Sigmoid colon (tissue), 7 donors: ENCODE results near the gene SEZ6L2. TPM values are rescaled to one million over a fixed set of nuclear protein-coding genes. Genes with fewer than 3 reads are reported as not detected.

ENCODE experiments used
- polyA plus RNA-seq, 3 donors: library from polyadenylated mRNA; stranded (reverse); fragments of 200-250 nt; gene quantifications; one replicate each; pipeline ENCODE4 v1.2.3, GENCODE V29; 2013
- total RNA-seq, 4 donors: library from RNA; depleted of rRNA; stranded (reverse); fragments of >200 nt; gene quantifications; one replicate each; pipeline ENCODE4 v1.1.0, GENCODE V29; 2016
- donor health status: healthy with polysubstance abuse.
- donor health status: Bipolar disorder and iron deficiency.
- donor health status: healthy.

The SEZ6L2 gene
- total and polyA plus RNA-seq, 7 donors: 0.60 to 9.1 (median 1.6) TPM

Other genes starting within 250 kb of the SEZ6L2 start
- 1 to 10 TPM in 2 of 4 donors, under 1 TPM in 2; 0.28 to 1.6 (median 0.94) TPM for gene SPN, start 236.3 kb downstream of the SEZ6L2 start, total RNA-seq
- gene SPN, start 236.3 kb downstream of the SEZ6L2 start, polyA plus RNA-seq: 10 to 100 TPM in 1 of 3 donors, 1 to 10 TPM in 1, under 1 TPM in 1; 0.60 to 13.3 (median 6.7) TPM
- 10 to 100 TPM in 2 of 4 donors, 1 to 10 TPM in 2; 4.3 to 11.1 (median 7.4) TPM for gene QPRT, start 220.4 kb downstream of the SEZ6L2 start, total RNA-seq
- 10 to 100 TPM; 22.2 to 40.5 (median 34.7) TPM for gene QPRT, start 220.4 kb downstream of the SEZ6L2 start, polyA plus RNA-seq
- 1 to 10 TPM in 2 of 4 donors, under 1 TPM in 2; 0.82 to 2.5 (median 1.0) TPM for gene C16orf54, start 153.6 kb downstream of the SEZ6L2 start, total RNA-seq
- 10 to 100 TPM in 1 of 3 donors, under 1 TPM in 1, not detected in 1; 0.46 to 10.1 TPM for gene C16orf54, start 153.6 kb downstream of the SEZ6L2 start, polyA plus RNA-seq
- gene ZG16, start 121.3 kb downstream of the SEZ6L2 start, total RNA-seq: 1 to 10 TPM in 1 of 4 donors, not detected in 3; 1.4 TPM
- gene ZG16, start 121.3 kb downstream of the SEZ6L2 start, polyA plus RNA-seq: 1,000 to 10,000 TPM in 1 of 3 donors, 100 to 1,000 TPM in 2; 237 to 1,249 (median 770) TPM
- 10 to 100 TPM; 11.5 to 16.1 (median 13.7) TPM for gene KIF22, start 108.8 kb downstream of the SEZ6L2 start, total RNA-seq
- gene KIF22, start 108.8 kb downstream of the SEZ6L2 start, polyA plus RNA-seq: 10 to 100 TPM; 28.0 to 71.5 (median 31.2) TPM
- 100 to 1,000 TPM in 1 of 4 donors, 10 to 100 TPM in 3; 59.6 to 102 (median 67.2) TPM for gene MAZ, start 93.0 kb downstream of the SEZ6L2 start, total RNA-seq
- gene MAZ, start 93.0 kb downstream of the SEZ6L2 start, polyA plus RNA-seq: 100 to 1,000 TPM; 137 to 226 (median 192) TPM
- gene PRRT2, start 87.4 kb downstream of the SEZ6L2 start, total RNA-seq: 10 to 100 TPM in 2 of 4 donors, 1 to 10 TPM in 2; 5.4 to 22.7 (median 9.6) TPM
- 1 to 10 TPM in 1 of 3 donors, under 1 TPM in 1, not detected in 1; 0.69 to 2.2 TPM for gene PRRT2, start 87.4 kb downstream of the SEZ6L2 start, polyA plus RNA-seq
- gene PAGR1, start 83.4 kb downstream of the SEZ6L2 start, total RNA-seq: 10 to 100 TPM; 18.5 to 29.9 (median 25.7) TPM
- gene PAGR1, start 83.4 kb downstream of the SEZ6L2 start, polyA plus RNA-seq: 10 to 100 TPM; 20.4 to 36.6 (median 29.1) TPM
- 10 to 100 TPM; 62.3 to 94.5 (median 68.6) TPM for gene MVP, start 79.1 kb downstream of the SEZ6L2 start, total RNA-seq
- gene MVP, start 79.1 kb downstream of the SEZ6L2 start, polyA plus RNA-seq: 100 to 1,000 TPM; 201 to 368 (median 265) TPM
- 100 to 1,000 TPM; 107 to 120 (median 111) TPM for gene CDIPT, start 36.3 kb downstream of the SEZ6L2 start, total RNA-seq
- gene CDIPT, start 36.3 kb downstream of the SEZ6L2 start, polyA plus RNA-seq: 10 to 100 TPM; 39.8 to 76.2 (median 51.1) TPM
- 1 to 10 TPM in 2 of 4 donors, under 1 TPM in 1, not detected in 1; 0.95 to 2.2 (median 2.1) TPM for gene ASPHD1, start 938 bp upstream of the SEZ6L2 start, total RNA-seq
- 1 to 10 TPM; 2.4 to 3.4 (median 3.2) TPM for gene ASPHD1, start 938 bp upstream of the SEZ6L2 start, polyA plus RNA-seq
- 10 to 100 TPM in 3 of 4 donors, 1 to 10 TPM in 1; 9.8 to 20.5 (median 14.1) TPM for gene KCTD13, start 26.7 kb upstream of the SEZ6L2 start, total RNA-seq
- gene KCTD13, start 26.7 kb upstream of the SEZ6L2 start, polyA plus RNA-seq: 10 to 100 TPM in 2 of 3 donors, 1 to 10 TPM in 1; 5.4 to 26.1 (median 18.7) TPM
- gene TMEM219, start 62.5 kb upstream of the SEZ6L2 start, total RNA-seq: 100 to 1,000 TPM; 103 to 136 (median 112) TPM
- gene TMEM219, start 62.5 kb upstream of the SEZ6L2 start, polyA plus RNA-seq: 100 to 1,000 TPM; 178 to 314 (median 297) TPM
- 10 to 100 TPM; 26.8 to 38.5 (median 29.7) TPM for gene TAOK2, start 74.3 kb upstream of the SEZ6L2 start, total RNA-seq
- 10 to 100 TPM in 2 of 3 donors, 1 to 10 TPM in 1; 9.0 to 42.2 (median 12.7) TPM for gene TAOK2, start 74.3 kb upstream of the SEZ6L2 start, polyA plus RNA-seq
- gene HIRIP3, start 96.1 kb upstream of the SEZ6L2 start, total RNA-seq: 10 to 100 TPM; 15.8 to 22.7 (median 19.7) TPM
- gene HIRIP3, start 96.1 kb upstream of the SEZ6L2 start, polyA plus RNA-seq: 10 to 100 TPM in 1 of 3 donors, 1 to 10 TPM in 2; 9.0 to 14.4 (median 9.7) TPM
- gene INO80E, start 96.7 kb upstream of the SEZ6L2 start, total RNA-seq: 100 to 1,000 TPM in 1 of 4 donors, 10 to 100 TPM in 3; 49.2 to 174 (median 54.7) TPM
- gene INO80E, start 96.7 kb upstream of the SEZ6L2 start, polyA plus RNA-seq: 10 to 100 TPM; 50.6 to 89.7 (median 60.1) TPM
- 1 to 10 TPM in 1 of 4 donors, under 1 TPM in 1, not detected in 2; 0.36 to 3.9 TPM for gene DOC2A, start 111.5 kb upstream of the SEZ6L2 start, total RNA-seq
- 1 to 10 TPM in 2 of 3 donors, under 1 TPM in 1; 0.92 to 4.6 (median 1.8) TPM for gene DOC2A, start 111.5 kb upstream of the SEZ6L2 start, polyA plus RNA-seq
- not detected for gene C16orf92, start 123.6 kb upstream of the SEZ6L2 start, total RNA-seq
- gene C16orf92, start 123.6 kb upstream of the SEZ6L2 start, polyA plus RNA-seq: not detected
- gene TLCD3B, start 131.7 kb upstream of the SEZ6L2 start, total RNA-seq: not detected
- gene TLCD3B, start 131.7 kb upstream of the SEZ6L2 start, polyA plus RNA-seq: under 1 TPM in 1 of 3 donors, not detected in 2; 0.54 TPM
- gene ALDOA, start 166.2 kb upstream of the SEZ6L2 start, total RNA-seq: 1,000 to 10,000 TPM in 1 of 4 donors, 100 to 1,000 TPM in 3; 905 to 1,010 (median 960) TPM
- gene ALDOA, start 166.2 kb upstream of the SEZ6L2 start, polyA plus RNA-seq: 1,000 to 10,000 TPM; 1,265 to 1,667 (median 1,498) TPM
- 10 to 100 TPM; 39.2 to 45.6 (median 43.6) TPM for gene PPP4C, start 176.4 kb upstream of the SEZ6L2 start, total RNA-seq
- gene PPP4C, start 176.4 kb upstream of the SEZ6L2 start, polyA plus RNA-seq: 100 to 1,000 TPM; 118 to 155 (median 146) TPM
- gene TBX6, start 192.4 kb upstream of the SEZ6L2 start, total RNA-seq: 1 to 10 TPM in 3 of 4 donors, under 1 TPM in 1; 0.54 to 1.7 (median 1.1) TPM
- 1 to 10 TPM in 1 of 3 donors, under 1 TPM in 2; 0.23 to 1.1 (median 0.60) TPM for gene TBX6, start 192.4 kb upstream of the SEZ6L2 start, polyA plus RNA-seq
- 100 to 1,000 TPM in 2 of 4 donors, 10 to 100 TPM in 2; 82.1 to 110 (median 103) TPM for gene YPEL3, start 196.7 kb upstream of the SEZ6L2 start, total RNA-seq
- gene YPEL3, start 196.7 kb upstream of the SEZ6L2 start, polyA plus RNA-seq: 100 to 1,000 TPM in 2 of 3 donors, 10 to 100 TPM in 1; 57.6 to 126 (median 107) TPM
- gene GDPD3, start 214.0 kb upstream of the SEZ6L2 start, total RNA-seq: 1 to 10 TPM in 3 of 4 donors, under 1 TPM in 1; 0.54 to 8.0 (median 2.9) TPM
- 10 to 100 TPM; 17.4 to 68.8 (median 19.0) TPM for gene GDPD3, start 214.0 kb upstream of the SEZ6L2 start, polyA plus RNA-seq
- 10 to 100 TPM; 43.8 to 59.9 (median 57.6) TPM for gene MAPK3, start 223.7 kb upstream of the SEZ6L2 start, total RNA-seq
- gene MAPK3, start 223.7 kb upstream of the SEZ6L2 start, polyA plus RNA-seq: 100 to 1,000 TPM; 214 to 365 (median 321) TPM